Right lobe of liver (tissue), 6 donors: ENCODE results near the gene TAS2R42. TPM values are rescaled to one million over a fixed set of nuclear protein-coding genes. Genes with fewer than 3 reads are reported as not detected.

Experiments
- ATAC-seq, 4 donors: fragments of 200-7000 bp; cut with Tn5 transposase; one replicate each; pipeline ENCODE4 v1.9.1; 2020; ENCODE audit warnings: mild to moderate bottlenecking in 4 of 4, moderate library complexity in 4 of 4
- DNase-seq, 3 donors: peaks; one replicate each; pipeline ENCODE4 v3.0.0-alpha.2; 2020
- H3K27ac ChIP-seq, 3 donors: fragments of 200-600 bp; one replicate each; pipeline ENCODE4 v1.8.0; 2022
- H3K27me3 ChIP-seq, 2 donors: fragments of 200-600 bp; one replicate each; pipeline ENCODE4 v1.8.0; 2022
- H3K36me3 ChIP-seq, 4 donors: fragments of 200-600 bp; sonication (generic) in 1 of 4; one replicate each; pipeline versions ENCODE4 v1.5.1 to v1.8.0; 2017 to 2022; ENCODE audit warnings: control low read depth in 1 of 4
- H3K4me1 ChIP-seq, 4 donors: fragments of 200-600 bp; sonication (generic) in 1 of 4; one replicate each; pipeline versions ENCODE4 v1.5.1 to v1.8.0; 2017 to 2022; ENCODE audit warnings: control low read depth in 1 of 4
- H3K4me3 ChIP-seq, 3 donors: fragments of 200-600 bp; one replicate each; pipeline ENCODE4 v1.8.0; 2022
- H3K9me3 ChIP-seq, 4 donors: fragments of 200-600 bp; sonication (generic) in 1 of 4; one replicate each; pipeline versions ENCODE4 v1.5.1 to v1.8.0; 2017 to 2022; ENCODE audit warnings: control low read depth in 1 of 4
- CTCF ChIP-seq, 4 donors: fragments of 200-600 bp in 3 of 4; fragments of 450-650 bp in 1 of 4; IDR thresholded peaks; one replicate each; pipeline versions ENCODE4 v1.5.1 to v1.8.0; 2016 to 2022; ENCODE audit warnings: antibody characterized with exemption in 4 of 4, mild to moderate bottlenecking in 2 of 4
- POLR2A ChIP-seq: fragments of 450-650 bp; IDR thresholded peaks from one replicate; pipeline ENCODE4 v1.6.1; 2017; ENCODE audit warnings: antibody characterized with exemption, mild to moderate bottlenecking
- WGBS: methylation state at CpG from one replicate; pipeline ENCODE4 v1.1.6; 2018; ENCODE audit warnings: low coverage, low lambda C conversion rate; ENCODE audit not compliant: insufficient coverage; ENCODE audit errors: missing lambda C conversion rate; 5-methylcytosine and 5-hydroxymethylcytosine counted together
- intact Hi-C, 2 donors: fragments of 100-400 bp; cut with DNase I; formaldehyde crosslinking; loops; one replicate each; pipeline versions ENCODE4 v1.11.2 to v1.14.1; 2022
- total RNA-seq, 6 experiments: library from RNA; depleted of rRNA in 2 of 6; stranded (reverse); fragments of >200 nt in 2 of 6; fragmentation: NEBNext Ultra II Directional in 3 of 6; extraction: Animal tissue kit (Norgen Biotek cat#: 25700) in 3 of 6; gene quantifications; one replicate each; pipeline versions ENCODE4 v1.1.0 to v1.2.4, GENCODE V29; 2016 to 2023
- donor health status: DM: no; HTN: yes; CAD: no.
- donor health status: DM: no; HTN: no; CAD: no.
- donor health status: DM: no; HTN: no; CAD: no.
- donor health status: DM: no; HTN: yes; CAD: no.
- donor health status: DM: no; HTN: yes; CAD: no.

TAS2R42 gene
- total RNA-seq, 6 experiments from 2014 or later = not detected

- DNase-seq (no peak), ATAC-seq (no peak)
- H3K36me3 ChIP-seq = no peaks in the 10 kb centered on the region
- no peak overlapping the region for H3K27ac ChIP-seq
- no peaks in the 10 kb centered on the region for H3K27me3 ChIP-seq
- H3K9me3 ChIP-seq = no peaks in the 10 kb centered on the region
- intact Hi-C loops = no loop called here
- no peak for TF ChIP-seq CTCF (IDR thresholded peaks at IDR 0.05)
- no peak for TF ChIP-seq POLR2A
- H3K4me1 ChIP-seq = no peaks in the 10 kb centered on the region
- no peak overlapping the region for H3K4me3 ChIP-seq
- WGBS = 67% methylated on average over 1 of the region's 1 CpG
Observed at GRCh38 chr12:11209113-11209512, 22.4 kb upstream of the TAS2R42 start.

GRCh38 chr12:11204173-11204572 lies 17.4 kb upstream of the TAS2R42 start:
- WGBS = 83% methylated on average over 3 of the region's 3 CpGs
- Histone ChIP-seq H3K27me3 (no peaks in the 10 kb centered on the region), H3K36me3 (no peaks in the 10 kb centered on the region), H3K4me1 (no peaks in the 10 kb centered on the region), H3K27ac (no peak overlapping the region), H3K9me3 (no peaks in the 10 kb centered on the region), H3K4me3 (no peak overlapping the region)
- DNase-seq (no peak), ATAC-seq (no peak)
- TF ChIP-seq CTCF (IDR thresholded peaks at IDR 0.05) (no peak), POLR2A (no peak)
- intact Hi-C loops = no loop called here

GRCh38 chr12:11202811-11203210 lies 16.1 kb upstream of the TAS2R42 start:
- Histone ChIP-seq H3K4me3 (no peak overlapping the region), H3K27ac (no peak overlapping the region), H3K4me1 (no peaks in the 10 kb centered on the region), H3K36me3 (no peaks in the 10 kb centered on the region), H3K27me3 (no peaks in the 10 kb centered on the region), H3K9me3 (no peaks in the 10 kb centered on the region)
- DNase-seq = no peak
- intact Hi-C loops = no loop called here
- no peak for TF ChIP-seq CTCF (IDR thresholded peaks at IDR 0.05)
- no peak for TF ChIP-seq POLR2A
- ATAC-seq = no peak

DNA sequence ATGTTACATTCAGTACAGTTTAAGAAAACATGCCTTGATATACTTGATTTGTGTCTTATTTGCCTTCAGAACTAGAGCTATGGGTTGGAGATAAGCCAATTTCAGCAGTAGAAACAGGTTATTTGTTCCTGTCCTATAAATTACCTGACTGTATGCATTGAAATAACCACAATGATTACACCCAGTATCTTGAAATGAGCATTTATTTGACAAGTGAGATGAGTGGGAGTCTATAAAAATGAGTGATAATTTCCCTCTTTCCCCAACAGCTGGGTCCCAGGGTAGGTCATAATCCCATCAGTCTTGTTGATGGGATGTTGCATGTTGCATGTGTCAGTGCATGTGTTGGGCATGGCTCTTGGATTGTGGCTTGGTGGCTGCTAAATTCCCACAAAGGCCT lies 3.7 kb downstream of the TAS2R42 start:
- H3K27ac ChIP-seq = peak overlapping the region in 2 of 3 donors; percentile 52 to 59
- TF ChIP-seq CTCF (IDR thresholded peaks at IDR 0.05) (no peak), POLR2A (no peak)
- no peaks in the 10 kb centered on the region for H3K36me3 ChIP-seq
- no peak for ATAC-seq
- intact Hi-C loops = no loop called here
- H3K4me3 ChIP-seq = no peak overlapping the region
- DNase-seq = no peak
- H3K9me3 ChIP-seq = no peaks in the 10 kb centered on the region
- H3K4me1 ChIP-seq = peaks cover 0 to 11% (median 3%) of the 10 kb centered on the region in 4 donors
- no peaks in the 10 kb centered on the region for H3K27me3 ChIP-seq

- no peak overlapping the region for H3K4me3 ChIP-seq
- DNase-seq (no peak), ATAC-seq (peak; percentile 45 to 85 (median 74))
- intact Hi-C loops = no loop called here
- no peaks in the 10 kb centered on the region for H3K36me3 ChIP-seq
- TF ChIP-seq POLR2A (no peak), CTCF (IDR thresholded peaks at IDR 0.05) (no peak)
- peaks cover 0 to 11% (median 3%) of the 10 kb centered on the region in 4 donors for H3K4me1 ChIP-seq
- H3K27ac ChIP-seq = peak overlapping the region in 2 of 3 donors; percentile 52 to 59
- no peaks in the 10 kb centered on the region for H3K9me3 ChIP-seq
- no peaks in the 10 kb centered on the region for H3K27me3 ChIP-seq
Observed at GRCh38 chr12:11182529-11182928, 4.2 kb downstream of the TAS2R42 start.
